Right lobe of liver (tissue), 6 donors: ENCODE results near the gene CNPY1. TPM values are rescaled to one million over a fixed set of nuclear protein-coding genes. Genes with fewer than 3 reads are reported as not detected.
A peak's percentile ranks its signal among the peaks of the same experiment; 100 is the strongest.

Experiments used
- ATAC-seq, 4 donors: fragments of 200-7000 bp; cut with Tn5 transposase; one replicate each; pipeline ENCODE4 v1.9.1; 2020; ENCODE audit warnings: mild to moderate bottlenecking in 4 of 4, moderate library complexity in 4 of 4
- DNase-seq, 3 donors: peaks; one replicate each; pipeline ENCODE4 v3.0.0-alpha.2; 2020
- H3K27ac ChIP-seq, 3 donors: fragments of 200-600 bp; one replicate each; pipeline ENCODE4 v1.8.0; 2022
- H3K27me3 ChIP-seq, 2 donors: fragments of 200-600 bp; one replicate each; pipeline ENCODE4 v1.8.0; 2022
- H3K36me3 ChIP-seq, 4 donors: fragments of 200-600 bp; sonication (generic) in 1 of 4; one replicate each; pipeline versions ENCODE4 v1.5.1 to v1.8.0; 2017 to 2022; ENCODE audit warnings: control low read depth in 1 of 4
- H3K4me1 ChIP-seq, 4 donors: fragments of 200-600 bp; sonication (generic) in 1 of 4; one replicate each; pipeline versions ENCODE4 v1.5.1 to v1.8.0; 2017 to 2022; ENCODE audit warnings: control low read depth in 1 of 4
- H3K4me3 ChIP-seq, 3 donors: fragments of 200-600 bp; one replicate each; pipeline ENCODE4 v1.8.0; 2022
- H3K9me3 ChIP-seq, 4 donors: fragments of 200-600 bp; sonication (generic) in 1 of 4; one replicate each; pipeline versions ENCODE4 v1.5.1 to v1.8.0; 2017 to 2022; ENCODE audit warnings: control low read depth in 1 of 4
- CTCF ChIP-seq, 4 donors: fragments of 200-600 bp in 3 of 4; fragments of 450-650 bp in 1 of 4; IDR thresholded peaks; one replicate each; pipeline versions ENCODE4 v1.5.1 to v1.8.0; 2016 to 2022; ENCODE audit warnings: antibody characterized with exemption in 4 of 4, mild to moderate bottlenecking in 2 of 4
- POLR2A ChIP-seq: fragments of 450-650 bp; IDR thresholded peaks from one replicate; pipeline ENCODE4 v1.6.1; 2017; ENCODE audit warnings: antibody characterized with exemption, mild to moderate bottlenecking
- WGBS: methylation state at CpG from one replicate; pipeline ENCODE4 v1.1.6; 2018; ENCODE audit warnings: low coverage, low lambda C conversion rate; ENCODE audit not compliant: insufficient coverage; ENCODE audit errors: missing lambda C conversion rate; 5-methylcytosine and 5-hydroxymethylcytosine counted together
- intact Hi-C, 2 donors: fragments of 100-400 bp; cut with DNase I; formaldehyde crosslinking; loops; one replicate each; pipeline versions ENCODE4 v1.11.2 to v1.14.1; 2022
- total RNA-seq, 6 experiments: library from RNA; depleted of rRNA in 2 of 6; stranded (reverse); fragments of >200 nt in 2 of 6; fragmentation: NEBNext Ultra II Directional in 3 of 6; extraction: Animal tissue kit (Norgen Biotek cat#: 25700) in 3 of 6; gene quantifications; one replicate each; pipeline versions ENCODE4 v1.1.0 to v1.2.4, GENCODE V29; 2016 to 2023
- donor health status: DM: no; HTN: yes; CAD: no.
- donor health status: DM: no; HTN: no; CAD: no.
- donor health status: DM: no; HTN: no; CAD: no.
- donor health status: DM: no; HTN: yes; CAD: no.
- donor health status: DM: no; HTN: yes; CAD: no.

Gene CNPY1
- total RNA-seq, 6 experiments from 2014 or later, result 0.19 TPM; not detected in 5

DNA sequence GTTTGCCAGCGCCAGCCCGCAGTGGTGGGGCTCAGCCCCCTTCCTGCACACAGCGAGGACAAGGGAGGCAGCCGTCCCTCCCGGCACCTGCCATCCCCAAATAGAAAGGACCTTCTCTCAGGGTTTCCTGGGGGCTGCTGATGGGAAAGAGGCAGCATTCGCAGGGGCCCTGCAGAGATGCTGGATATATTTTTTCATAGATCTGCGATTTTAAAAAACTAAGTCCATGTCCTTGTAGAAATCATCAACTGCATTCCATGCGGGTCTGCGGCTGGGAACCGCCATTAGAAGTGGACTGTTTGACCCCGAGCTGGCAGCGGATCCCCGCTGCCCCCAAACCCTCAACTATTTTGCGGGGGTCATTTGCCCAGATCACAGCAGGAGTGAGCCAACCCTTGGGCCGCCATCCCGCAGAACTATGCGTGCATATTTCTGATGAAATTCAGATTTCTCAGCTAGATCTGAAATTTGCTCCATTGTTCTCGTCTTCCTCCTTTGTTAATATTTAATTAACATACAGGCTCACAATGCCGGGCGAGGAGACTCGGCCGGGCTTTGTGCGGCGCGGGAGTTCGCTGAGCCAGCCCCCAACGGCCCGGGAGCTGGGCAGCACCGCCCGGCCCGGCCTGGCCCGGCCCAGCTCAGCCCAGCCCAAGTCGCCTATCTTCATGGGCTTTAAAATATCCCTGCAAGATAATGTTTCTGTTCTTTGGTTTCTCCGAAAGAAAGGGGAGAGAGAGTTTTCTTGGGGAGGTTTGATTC, 86.5 kb downstream of the CNPY1 start:
- no peaks in the 10 kb centered on the region for H3K9me3 ChIP-seq
- ATAC-seq (no peak), DNase-seq (no peak)
- H3K27ac ChIP-seq, result no peak overlapping the region
- intact Hi-C loops, result no loop called here
- H3K36me3 ChIP-seq, result no peaks in the 10 kb centered on the region
- no peak overlapping the region for H3K4me3 ChIP-seq
- no peak for TF ChIP-seq POLR2A
- TF ChIP-seq CTCF (IDR thresholded peaks at IDR 0.05), result no peak
- peaks cover 0 to 17% (median 0%) of the 10 kb centered on the region in 4 donors for H3K4me1 ChIP-seq
- peaks cover 4 to 93% of the 10 kb centered on the region in 2 donors for H3K27me3 ChIP-seq
- 7% methylated on average over 25 of the region's 34 CpGs for WGBS

DNA sequence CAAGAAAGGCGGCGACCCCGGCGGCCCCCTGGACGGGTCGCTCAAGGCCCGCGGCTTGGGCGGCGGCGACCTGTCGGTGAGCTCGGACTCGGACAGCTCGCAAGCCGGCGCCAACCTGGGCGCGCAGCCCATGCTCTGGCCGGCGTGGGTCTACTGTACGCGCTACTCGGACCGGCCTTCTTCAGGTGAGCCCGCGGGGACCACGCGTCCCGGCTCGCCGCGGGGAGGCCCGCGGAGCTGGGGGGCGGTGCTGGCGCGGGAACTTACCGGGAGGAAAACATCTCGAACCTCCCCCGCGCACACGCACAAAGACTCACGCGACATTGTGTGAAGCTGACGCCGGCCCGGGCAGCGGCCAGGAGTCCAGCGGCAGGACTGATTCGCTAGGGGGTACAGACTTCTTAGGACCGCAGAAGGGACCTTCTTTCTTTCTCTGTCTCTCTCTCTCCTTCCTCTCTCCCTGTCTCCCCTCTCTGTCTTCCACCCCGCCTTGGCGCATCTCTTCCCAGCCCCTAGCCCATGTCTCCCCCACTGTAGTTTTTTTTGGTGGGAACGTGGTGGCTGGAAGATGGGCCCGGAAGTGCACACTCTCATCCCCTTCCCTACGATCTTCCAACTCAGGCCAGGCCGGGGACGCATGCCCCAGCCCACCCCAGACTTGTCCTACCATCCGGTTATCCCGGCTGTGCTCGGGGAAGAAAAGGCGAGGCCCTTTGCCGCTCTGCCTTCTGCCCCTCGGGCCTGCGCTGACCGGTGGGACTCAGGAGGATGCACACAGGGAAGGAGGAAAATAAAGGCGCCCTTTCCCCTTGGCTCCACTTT, 87.3 kb downstream of the CNPY1 start:
- intact Hi-C loops, result no loop called here
- 4% methylated on average over 15 of the region's 68 CpGs for WGBS
- H3K36me3 ChIP-seq, result no peaks in the 10 kb centered on the region
- H3K27ac ChIP-seq, result no peak overlapping the region
- H3K27me3 ChIP-seq, result peaks cover 4 to 93% of the 10 kb centered on the region in 2 donors
- H3K4me3 ChIP-seq, result no peak overlapping the region
- peak in 1 of 4 donors; percentile 5 for ATAC-seq
- H3K4me1 ChIP-seq, result peaks cover 0 to 21% (median 0%) of the 10 kb centered on the region in 4 donors
- DNase-seq, result no peak
- no peaks in the 10 kb centered on the region for H3K9me3 ChIP-seq
- no peak for TF ChIP-seq POLR2A
- TF ChIP-seq CTCF (IDR thresholded peaks at IDR 0.05), result no peak

DNA sequence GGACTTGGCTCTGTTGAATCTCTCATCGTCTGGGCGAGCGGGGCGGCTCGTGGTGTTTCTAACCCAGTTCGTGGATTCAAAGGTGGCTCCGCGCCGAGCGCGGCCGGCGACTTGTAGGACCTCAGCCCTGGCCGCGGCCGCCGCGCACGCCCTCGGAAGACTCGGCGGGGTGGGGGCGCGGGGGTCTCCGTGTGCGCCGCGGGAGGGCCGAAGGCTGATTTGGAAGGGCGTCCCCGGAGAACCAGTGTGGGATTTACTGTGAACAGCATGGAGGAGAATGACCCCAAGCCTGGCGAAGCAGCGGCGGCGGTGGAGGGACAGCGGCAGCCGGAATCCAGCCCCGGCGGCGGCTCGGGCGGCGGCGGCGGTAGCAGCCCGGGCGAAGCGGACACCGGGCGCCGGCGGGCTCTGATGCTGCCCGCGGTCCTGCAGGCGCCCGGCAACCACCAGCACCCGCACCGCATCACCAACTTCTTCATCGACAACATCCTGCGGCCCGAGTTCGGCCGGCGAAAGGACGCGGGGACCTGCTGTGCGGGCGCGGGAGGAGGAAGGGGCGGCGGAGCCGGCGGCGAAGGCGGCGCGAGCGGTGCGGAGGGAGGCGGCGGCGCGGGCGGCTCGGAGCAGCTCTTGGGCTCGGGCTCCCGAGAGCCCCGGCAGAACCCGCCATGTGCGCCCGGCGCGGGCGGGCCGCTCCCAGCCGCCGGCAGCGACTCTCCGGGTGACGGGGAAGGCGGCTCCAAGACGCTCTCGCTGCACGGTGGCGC, 88.1 kb downstream of the CNPY1 start, which contains the start of gene EN2:
TSS of gene EN2 (plus strand) at position 19 of the 767 bp plus-strand sequence. CDS start at position 268, 249 bp downstream.
- H3K27me3 ChIP-seq, result peaks cover 4 to 90% of the 10 kb centered on the region in 2 donors
- WGBS, result under 1% methylated on average over 23 of the region's 105 CpGs
- H3K9me3 ChIP-seq, result no peaks in the 10 kb centered on the region
- intact Hi-C loops, result no loop called here
- DNase-seq (no peak), ATAC-seq (peak in 1 of 4 donors; percentile 23)
- H3K36me3 ChIP-seq, result no peaks in the 10 kb centered on the region
- TF ChIP-seq POLR2A (no peak), CTCF (IDR thresholded peaks at IDR 0.05) (no peak)
- no peak within 1 kb of the TSS for H3K27ac ChIP-seq
- peak within 1 kb of the TSS; percentile 25 to 50 (median 43) for H3K4me3 ChIP-seq
- peaks cover 0 to 21% (median 0%) of the 10 kb centered on the region in 4 donors for H3K4me1 ChIP-seq

- WGBS, result under 1% methylated on average over 26 of the region's 98 CpGs
- H3K4me3 ChIP-seq, result peak overlapping the region in 2 of 3 donors; percentile 43 to 50
- peaks cover 4 to 91% of the 10 kb centered on the region in 2 donors for H3K27me3 ChIP-seq
- H3K36me3 ChIP-seq, result no peaks in the 10 kb centered on the region
- ATAC-seq (peak in 2 of 4 donors; percentile 29 to 32), DNase-seq (no peak)
- no peak overlapping the region for H3K27ac ChIP-seq
- intact Hi-C loops, result no loop called here
- peaks cover 0 to 21% (median 0%) of the 10 kb centered on the region in 4 donors for H3K4me1 ChIP-seq
- TF ChIP-seq CTCF (IDR thresholded peaks at IDR 0.05) (no peak), POLR2A (no peak)
- H3K9me3 ChIP-seq, result no peaks in the 10 kb centered on the region
Measured at GRCh38 chr7:155457544-155458110, 88.7 kb downstream of the CNPY1 start.
